HG03159 (cell line): ENCODE measurements around the gene OR4D11.
"Not testable (repeated sequence)": the region's sequence is repeated elsewhere in the genome, so short reads cannot be mapped to it uniquely, and the experiment has no call there.

ENCODE experiments used
- ATAC-seq: cut with Tn5 transposase; IDR thresholded peaks from one replicate; pipeline ENCODE4 v1.9.1; 2021; ENCODE audit warnings: mild to moderate bottlenecking, moderate library complexity; ENCODE audit not compliant: unreplicated experiment

OR4D11 gene

GRCh38 chr11:59503276-59503675, at the start of gene OR4D11:
OR4D11 (plus strand) TSS chr11:59503576; CDS start chr11:59503576, 0 bp downstream.
- no peak for ATAC-seq

- no peak for ATAC-seq
Measured at GRCh38 chr11:59456661-59457060, 46.7 kb upstream of the OR4D11 start, which contains the start of gene OR4D6. OR4D6 (plus strand) TSS chr11:59456961; CDS start chr11:59456961, 0 bp downstream.

GRCh38 chr11:59459916-59460315, 43.5 kb upstream of the OR4D11 start:
- no peak for ATAC-seq

GRCh38 chr11:59463190-59463641, 40.2 kb upstream of the OR4D11 start:
- ATAC-seq: no peak

GRCh38 chr11:59473015-59473414, 30.4 kb upstream of the OR4D11 start, which contains the start of gene OR4D10:
OR4D10 (plus strand) TSS chr11:59473315; CDS start chr11:59477430, 4,115 bp downstream.
- ATAC-seq: no peak

GRCh38 chr11:59475176-59475575, 28.2 kb upstream of the OR4D11 start:
- ATAC-seq: no peak

GRCh38 chr11:59479906-59480305, 23.5 kb upstream of the OR4D11 start:
- ATAC-seq: no peak

- no peak for ATAC-seq
Measured at GRCh38 chr11:59480359-59480758, 23.0 kb upstream of the OR4D11 start.

GRCh38 chr11:59501931-59502330, 1.4 kb upstream of the OR4D11 start:
- no peak for ATAC-seq

- ATAC-seq: no peak
Measured at GRCh38 chr11:59510941-59511589, 7.7 kb downstream of the OR4D11 start, which contains the start of gene OR4D9. OR4D9 (plus strand) TSS chr11:59511539; CDS start chr11:59514913, 3,374 bp downstream.

GRCh38 chr11:59511675-59512074, 8.3 kb downstream of the OR4D11 start:
- no peak for ATAC-seq

- ATAC-seq: not testable (repeated sequence)
Measured at GRCh38 chr11:59520139-59520538, 16.8 kb downstream of the OR4D11 start.

- ATAC-seq: no peak
Measured at GRCh38 chr11:59520741-59521140, 17.4 kb downstream of the OR4D11 start.

GRCh38 chr11:59523541-59523940, 20.2 kb downstream of the OR4D11 start:
- ATAC-seq: no peak

- no peak for ATAC-seq
Measured at GRCh38 chr11:59528711-59529110, 25.3 kb downstream of the OR4D11 start.

GRCh38 chr11:59532620-59533019, 29.2 kb downstream of the OR4D11 start:
- no peak for ATAC-seq

GRCh38 chr11:59534676-59535075, 31.3 kb downstream of the OR4D11 start:
- no peak for ATAC-seq

GRCh38 chr11:59542142-59542810, 38.9 kb downstream of the OR4D11 start:
- ATAC-seq: no peak

- ATAC-seq: not testable (repeated sequence)
Measured at GRCh38 chr11:59543713-59544112, 40.3 kb downstream of the OR4D11 start.

GRCh38 chr11:59544869-59545178, 41.4 kb downstream of the OR4D11 start:
- ATAC-seq: no peak

- no peak for ATAC-seq
Measured at GRCh38 chr11:59545179-59546020, 42.0 kb downstream of the OR4D11 start.
